Gastrocnemius medialis (tissue), 4 donors: ENCODE data around the gene LGALS9. TPM values are rescaled to one million over a fixed set of nuclear protein-coding genes. Genes with fewer than 3 reads are reported as not detected.
"Not testable (repeated sequence)": the region's sequence is repeated elsewhere in the genome, so short reads cannot be mapped to it uniquely, and the experiment has no call there.

ENCODE experiments used
- ATAC-seq, 2 donors: fragments of 150-250 bp; one replicate each; pipeline ENCODE4 v1.9.1; 2016
- DNase-seq, 2 donors: peaks; one replicate each; pipeline ENCODE4 v3.0.0-alpha.2; 2019
- H3K27ac ChIP-seq, 4 donors: fragments of 200-600 bp; sonication (generic); 1 replicate in 1 of 4; 2 replicates in 3 of 4; pipeline ENCODE4 v1.5.1; 2016 to 2018; ENCODE audit warnings: mild to moderate bottlenecking in 2 of 4, moderate library complexity in 1 of 4
- H3K27me3 ChIP-seq, 3 donors: fragments of 200-600 bp; sonication (generic) in 2 of 3; 1 replicate in 1 of 3; 2 replicates in 2 of 3; pipeline versions ENCODE4 v1.5.1 to v1.6.0; 2016 to 2019; ENCODE audit warnings: mild to moderate bottlenecking in 1 of 3, moderate library complexity in 1 of 3
- H3K36me3 ChIP-seq, 2 donors: fragments of 200-600 bp; sonication (generic) in 1 of 2; one replicate each; pipeline ENCODE4 v1.5.1; 2017 to 2018
- H3K4me1 ChIP-seq, 2 donors: fragments of 200-600 bp; sonication (generic) in 1 of 2; one replicate each; pipeline ENCODE4 v1.5.1; 2016 to 2017; ENCODE audit warnings: mild to moderate bottlenecking in 2 of 2
- H3K4me3 ChIP-seq, 4 donors: fragments of 200-600 bp; sonication (generic) in 3 of 4; 1 replicate in 1 of 4; 2 replicates in 3 of 4; pipeline ENCODE4 v1.5.1; 2016 to 2019; ENCODE audit warnings: mild to moderate bottlenecking in 2 of 4
- H3K9me3 ChIP-seq, 3 donors: fragments of 200-600 bp; sonication (generic) in 2 of 3; 1 replicate in 1 of 3; 2 replicates in 2 of 3; pipeline ENCODE4 v1.5.1; 2016 to 2019
- POLR2A ChIP-seq, 2 donors: fragments of 450-650 bp; IDR thresholded peaks; one replicate each; pipeline ENCODE4 v1.6.1; 2017; ENCODE audit warnings: antibody characterized with exemption in 2 of 2, mild to moderate bottlenecking in 2 of 2, moderate library complexity in 2 of 2
- in situ Hi-C, 4 donors: fragments of 200-750 bp; cut with MboI; loops; one replicate each; pipeline versions ENCODE4 v1.15.0 to v1.8.0; 2017; ENCODE audit warnings: low sequenced_read_pairs in 4 of 4
- intact Hi-C: fragments of 100-400 bp; cut with DNase I; formaldehyde crosslinking; loops from one replicate; pipeline ENCODE4 v1.15.1; 2023; ENCODE audit warnings: low total_unique reads
- total RNA-seq, 4 donors: library from RNA; depleted of rRNA; stranded (reverse); fragments of >200 nt; gene quantifications; one replicate each; pipeline versions ENCODE4 v1.1.0 to v1.2.3, GENCODE V29; 2016
- TF ChIP-seq, protein P1 (sequence below), 5 experiments: fragments of 450-650 bp in 3 of 5; fragments of 200-600 bp in 2 of 5; sonication (generic) in 2 of 5; IDR thresholded peaks in 4 of 5; conservative IDR thresholded peaks in 1 of 5; 1 replicate in 4 of 5; 2 replicates in 1 of 5; pipeline ENCODE4 v1.5.1; 2016 to 2019; ENCODE audit warnings: antibody characterized with exemption in 5 of 5, mild to moderate bottlenecking in 3 of 5, moderate library complexity in 3 of 5

The LGALS9 gene
- total RNA-seq, 4 donors from 2014 or later: 2.4 to 20.3 (median 6.1) TPM

GRCh38 chr17:27640790-27641189 is 9.8 kb downstream of the LGALS9 start:
- H3K4me1 ChIP-seq: peaks cover 14 to 15% of the 10 kb centered on the region in 2 donors
- intact Hi-C loops: loop anchor here (5.0 kb wide), 1 partner anchor 68 kb away; no protein-coding TSS in a partner anchor
- no peak for DNase-seq
- H3K36me3 ChIP-seq: no peaks in the 10 kb centered on the region
- in situ Hi-C loops: no loop called here
- H3K27ac ChIP-seq: no peak overlapping the region
- H3K9me3 ChIP-seq: no peaks in the 10 kb centered on the region
- TF ChIP-seq, protein P1, sequence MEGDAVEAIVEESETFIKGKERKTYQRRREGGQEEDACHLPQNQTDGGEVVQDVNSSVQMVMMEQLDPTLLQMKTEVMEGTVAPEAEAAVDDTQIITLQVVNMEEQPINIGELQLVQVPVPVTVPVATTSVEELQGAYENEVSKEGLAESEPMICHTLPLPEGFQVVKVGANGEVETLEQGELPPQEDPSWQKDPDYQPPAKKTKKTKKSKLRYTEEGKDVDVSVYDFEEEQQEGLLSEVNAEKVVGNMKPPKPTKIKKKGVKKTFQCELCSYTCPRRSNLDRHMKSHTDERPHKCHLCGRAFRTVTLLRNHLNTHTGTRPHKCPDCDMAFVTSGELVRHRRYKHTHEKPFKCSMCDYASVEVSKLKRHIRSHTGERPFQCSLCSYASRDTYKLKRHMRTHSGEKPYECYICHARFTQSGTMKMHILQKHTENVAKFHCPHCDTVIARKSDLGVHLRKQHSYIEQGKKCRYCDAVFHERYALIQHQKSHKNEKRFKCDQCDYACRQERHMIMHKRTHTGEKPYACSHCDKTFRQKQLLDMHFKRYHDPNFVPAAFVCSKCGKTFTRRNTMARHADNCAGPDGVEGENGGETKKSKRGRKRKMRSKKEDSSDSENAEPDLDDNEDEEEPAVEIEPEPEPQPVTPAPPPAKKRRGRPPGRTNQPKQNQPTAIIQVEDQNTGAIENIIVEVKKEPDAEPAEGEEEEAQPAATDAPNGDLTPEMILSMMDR (IDR thresholded peaks at IDR 0.05 in 4 of 5, conservative IDR thresholded peaks at IDR 0.05 in 1 of 5): no peak
- TF ChIP-seq POLR2A (IDR thresholded peaks at IDR 0.05): no peak
- H3K27me3 ChIP-seq: no peaks in the 10 kb centered on the region
- no peak for ATAC-seq
- no peak overlapping the region for H3K4me3 ChIP-seq

DNA sequence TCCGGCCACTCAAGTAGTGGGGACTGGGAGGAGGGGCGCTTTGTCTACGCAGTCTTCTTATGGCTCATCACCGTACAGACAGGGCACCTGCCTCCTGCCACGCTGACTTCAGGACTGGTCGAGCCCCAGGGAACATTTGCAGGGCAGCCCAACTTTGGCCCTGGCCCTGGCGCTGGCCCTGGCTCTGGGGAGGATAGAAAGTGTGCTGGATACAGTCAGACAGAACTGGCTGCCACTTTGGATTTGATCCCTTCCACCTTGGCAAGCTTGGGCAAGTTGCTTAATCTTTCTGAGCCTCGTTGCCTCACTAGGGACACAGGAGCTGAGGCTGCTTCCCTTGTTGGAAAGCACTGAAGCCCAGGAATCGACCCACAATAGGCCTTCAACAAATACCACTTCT is 13.6 kb downstream of the LGALS9 start:
- Histone ChIP-seq H3K4me1 (peaks cover 15 to 22% of the 10 kb centered on the region in 2 donors), H3K27ac (peak overlapping the region; percentile 66 to 85 (median 76)), H3K9me3 (no peaks in the 10 kb centered on the region), H3K4me3 (no peak overlapping the region), H3K27me3 (no peaks in the 10 kb centered on the region), H3K36me3 (no peaks in the 10 kb centered on the region)
- in situ Hi-C loops: no loop called here
- intact Hi-C loops: loop anchor here (5.0 kb wide), 1 partner anchor 72 kb away; no protein-coding TSS in a partner anchor
- ATAC-seq (peak; percentile 97), DNase-seq (peak; percentile 80 to 91)
- TF ChIP-seq POLR2A (IDR thresholded peaks at IDR 0.05): no peak
- TF ChIP-seq, protein P1 (IDR thresholded peaks at IDR 0.05 in 4 of 5, conservative IDR thresholded peaks at IDR 0.05 in 1 of 5): no peak

- H3K27me3 ChIP-seq, H3K9me3 ChIP-seq, H3K27ac ChIP-seq, in situ Hi-C loops, DNase-seq, ATAC-seq, intact Hi-C loops, H3K4me3 ChIP-seq, H3K36me3 ChIP-seq: not testable (repeated sequence)
- peaks cover 15 to 28% of the 10 kb centered on the region in 2 donors for H3K4me1 ChIP-seq
These were observed 14.6 kb downstream of the LGALS9 start for GRCh38 chr17:27645621-27646020.

DNA sequence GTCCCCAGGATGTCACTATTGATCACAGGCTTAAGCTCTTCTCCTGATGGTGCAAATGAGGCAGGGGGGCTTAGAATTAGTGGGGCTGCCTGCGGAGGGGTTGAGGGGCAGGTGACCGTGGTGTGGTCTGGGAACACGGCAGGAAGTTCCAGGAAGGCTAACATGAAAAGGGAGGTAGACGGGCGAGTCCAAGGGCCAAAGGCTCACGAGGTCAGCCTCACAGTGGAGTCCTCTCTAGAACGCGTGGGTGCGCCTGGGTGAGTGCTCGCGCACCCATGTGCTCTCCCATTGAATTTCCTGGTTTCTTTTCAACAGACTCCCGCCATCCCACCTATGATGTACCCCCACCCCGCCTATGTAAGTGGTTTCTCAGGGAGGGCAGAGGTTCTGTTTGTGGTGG is 15.2 kb downstream of the LGALS9 start:
- intact Hi-C loops: no loop called here

DNA sequence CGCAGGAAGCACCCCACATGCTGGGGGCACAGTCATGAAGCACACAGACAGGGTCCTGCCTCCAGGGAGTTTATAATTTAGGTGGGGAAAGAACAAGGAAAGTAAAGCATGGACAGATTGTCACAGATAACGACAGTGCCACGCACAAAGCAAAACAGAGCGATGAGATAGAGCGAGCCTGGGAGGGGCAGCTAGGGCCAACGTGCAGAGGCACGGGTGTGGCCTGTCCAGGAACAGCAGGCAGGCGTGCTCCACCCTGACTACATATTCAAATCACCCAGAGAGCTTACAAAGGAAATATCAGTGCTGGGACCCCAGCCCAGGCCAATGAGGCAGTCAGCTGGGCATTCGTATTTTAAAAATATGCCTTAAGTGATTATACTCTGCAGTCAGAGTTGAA is 16.8 kb downstream of the LGALS9 start:
- in situ Hi-C loops: no loop called here
- TF ChIP-seq, protein P1 (IDR thresholded peaks at IDR 0.05 in 4 of 5, conservative IDR thresholded peaks at IDR 0.05 in 1 of 5): no peak
- TF ChIP-seq POLR2A (IDR thresholded peaks at IDR 0.05): no peak
- no peak for ATAC-seq
- H3K27me3 ChIP-seq: no peaks in the 10 kb centered on the region
- H3K36me3 ChIP-seq: no peaks in the 10 kb centered on the region
- no peak overlapping the region for H3K4me3 ChIP-seq
- H3K27ac ChIP-seq: no peak overlapping the region
- intact Hi-C loops: no loop called here
- no peaks in the 10 kb centered on the region for H3K9me3 ChIP-seq
- H3K4me1 ChIP-seq: peaks cover 15 to 28% of the 10 kb centered on the region in 2 donors
- no peak for DNase-seq

More for the DNA sequence above, 15.2 kb downstream of the LGALS9 start:
- Histone ChIP-seq H3K36me3 (no peaks in the 10 kb centered on the region), H3K4me1 (peaks cover 15 to 28% of the 10 kb centered on the region in 2 donors), H3K27ac (no peak overlapping the region), H3K27me3 (no peaks in the 10 kb centered on the region), H3K4me3 (no peak overlapping the region), H3K9me3 (no peaks in the 10 kb centered on the region)
- TF ChIP-seq, protein P1 (IDR thresholded peaks at IDR 0.05 in 4 of 5, conservative IDR thresholded peaks at IDR 0.05 in 1 of 5): no peak
- no peak for TF ChIP-seq POLR2A (IDR thresholded peaks at IDR 0.05)
- no peak for ATAC-seq
- in situ Hi-C loops: no loop called here
- no peak for DNase-seq

DNA sequence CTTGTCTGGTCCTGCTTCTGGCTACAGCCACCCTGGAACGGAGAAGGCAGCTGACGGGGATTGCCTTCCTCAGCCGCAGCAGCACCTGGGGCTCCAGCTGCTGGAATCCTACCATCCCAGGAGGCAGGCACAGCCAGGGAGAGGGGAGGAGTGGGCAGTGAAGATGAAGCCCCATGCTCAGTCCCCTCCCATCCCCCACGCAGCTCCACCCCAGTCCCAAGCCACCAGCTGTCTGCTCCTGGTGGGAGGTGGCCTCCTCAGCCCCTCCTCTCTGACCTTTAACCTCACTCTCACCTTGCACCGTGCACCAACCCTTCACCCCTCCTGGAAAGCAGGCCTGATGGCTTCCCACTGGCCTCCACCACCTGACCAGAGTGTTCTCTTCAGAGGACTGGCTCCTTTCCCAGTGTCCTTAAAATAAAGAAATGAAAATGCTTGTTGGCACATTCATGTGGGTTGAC is 18.2 kb downstream of the LGALS9 start:
- H3K36me3 ChIP-seq, in situ Hi-C loops, H3K4me3 ChIP-seq, intact Hi-C loops, H3K9me3 ChIP-seq, H3K27me3 ChIP-seq: not testable (repeated sequence)
- Histone ChIP-seq H3K4me1 (peaks cover 10 to 21% of the 10 kb centered on the region in 2 donors), H3K27ac (peak overlapping the region in 1 of 4 donors; percentile 66)
- DNase-seq: peak; percentile 42 to 46
- ATAC-seq: peak; percentile 37 to 64
